Astrocyte of the cerebellum (primary cell): ENCODE data around the gene SDCCAG8.

Experiments
- DNase-seq: peaks from one replicate; pipeline ENCODE4 v3.0.0-alpha.2; 2011; ENCODE audit warnings: low read depth
- H3K4me3 ChIP-seq: 2 replicates; pipeline ENCODE4 v1.5.1; 2011; ENCODE audit warnings: mild to moderate bottlenecking, low read depth, low read length, moderate library complexity
- CTCF ChIP-seq: IDR thresholded peaks from 2 replicates; pipeline ENCODE4 v1.5.1; 2012; ENCODE audit warnings: low read length, low read depth, moderate library complexity, mild to moderate bottlenecking; ENCODE audit errors: missing control alignments
- in situ Hi-C: cut with HindIII; loops from 2 replicates; pipeline ENCODE4 v1.10.0; 2017; ENCODE audit warnings: low sequenced_read_pairs

The SDCCAG8 gene

GRCh38 chr1:243542739-243543415 is 287.0 kb downstream of the SDCCAG8 start:
- no peak for TF ChIP-seq CTCF
- in situ Hi-C loops: no loop called here
- no peak for DNase-seq
- no peak overlapping the region for H3K4me3 ChIP-seq

DNA sequence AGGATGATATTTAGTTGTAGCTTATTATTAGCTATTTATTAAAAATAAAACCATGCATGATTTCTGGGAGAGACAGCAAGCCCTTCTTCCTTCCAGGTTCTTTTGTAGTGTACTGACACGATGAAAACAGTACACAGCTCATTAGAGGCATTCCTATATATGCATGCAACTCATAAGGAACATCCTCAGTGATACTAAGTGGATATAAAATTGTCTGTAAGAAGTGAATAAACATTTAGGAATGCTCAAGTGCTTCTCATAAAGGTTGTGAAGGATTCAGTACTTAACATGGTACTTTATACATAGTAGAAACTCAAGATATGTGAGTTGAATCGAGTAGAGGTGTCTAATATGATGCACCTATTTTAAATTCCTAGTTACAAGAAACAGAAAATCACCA is 287.7 kb downstream of the SDCCAG8 start:
- H3K4me3 ChIP-seq: no peak overlapping the region
- DNase-seq: no peak
- no peak for TF ChIP-seq CTCF
- in situ Hi-C loops: no loop called here

DNA sequence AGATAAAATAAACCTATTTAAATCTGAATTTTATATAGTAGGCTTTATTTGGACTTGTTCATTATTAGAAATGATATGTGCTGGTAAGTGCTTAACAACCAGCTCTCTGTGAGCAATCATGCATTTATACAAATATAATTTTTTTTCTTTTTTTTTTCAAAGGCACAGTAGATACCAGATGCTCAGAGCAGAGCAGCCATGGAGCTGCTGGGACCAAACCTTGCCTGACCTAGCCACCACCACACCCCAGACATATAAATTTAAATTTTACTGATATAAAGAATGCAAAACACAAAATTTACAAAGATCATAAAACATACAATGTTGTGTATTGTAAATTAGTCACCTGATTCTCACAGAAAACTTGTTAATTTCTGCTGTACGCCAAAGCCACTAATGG is 290.6 kb downstream of the SDCCAG8 start:
- in situ Hi-C loops: no loop called here
- TF ChIP-seq CTCF: no peak
- DNase-seq: no peak
- no peak overlapping the region for H3K4me3 ChIP-seq

DNA sequence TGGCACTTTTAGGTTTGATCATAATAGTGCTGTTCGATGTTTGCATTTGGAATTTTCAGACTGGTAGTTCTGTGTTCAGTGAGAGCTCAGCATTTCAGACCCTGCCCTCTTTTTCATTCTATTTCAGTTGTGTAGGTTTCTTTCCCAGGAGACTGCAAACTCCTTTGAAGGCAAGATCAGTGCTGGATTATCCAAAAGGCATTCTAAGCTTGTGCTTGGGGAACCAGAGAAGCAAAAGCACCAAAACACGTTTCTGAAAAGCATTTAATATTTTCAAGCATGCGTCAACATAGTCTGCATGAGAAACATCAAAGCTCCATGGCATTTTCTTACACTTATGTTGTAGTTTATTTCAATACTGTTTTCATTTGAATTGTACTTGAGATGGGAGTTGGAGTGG is 292.1 kb downstream of the SDCCAG8 start:
- DNase-seq: no peak
- no peak for TF ChIP-seq CTCF
- in situ Hi-C loops: no loop called here

GRCh38 chr1:243548516-243548915 is 292.7 kb downstream of the SDCCAG8 start:
- in situ Hi-C loops: no loop called here
- no peak overlapping the region for H3K4me3 ChIP-seq
- TF ChIP-seq CTCF: no peak
- DNase-seq: no peak

More for the DNA sequence above, 292.1 kb downstream of the SDCCAG8 start:
- H3K4me3 ChIP-seq: no peak overlapping the region

DNA sequence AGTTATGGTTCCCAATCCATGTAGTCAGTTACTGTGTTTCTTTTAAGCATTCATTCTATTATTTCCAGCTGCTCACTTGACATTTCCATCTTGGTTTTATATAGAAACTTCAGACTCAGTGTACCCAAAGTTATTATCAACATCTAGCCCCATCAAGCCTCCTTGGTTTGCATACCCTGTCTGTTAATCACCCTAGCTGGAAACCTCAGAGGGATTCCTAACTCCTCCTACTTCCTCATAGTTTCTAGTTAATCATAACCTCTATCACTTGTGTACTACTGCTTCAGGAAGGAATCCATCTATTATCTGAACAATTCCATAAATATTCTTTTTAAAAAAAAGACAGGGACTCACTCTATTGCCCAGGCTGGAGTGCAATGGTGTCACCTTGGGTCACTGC is 293.3 kb downstream of the SDCCAG8 start:
- no peak overlapping the region for H3K4me3 ChIP-seq
- in situ Hi-C loops: no loop called here
- no peak for DNase-seq
- TF ChIP-seq CTCF: no peak
